UCSD-AML1 (cell line): ENCODE results near the gene CSMD2.

ENCODE experiments used
- DNase-seq: peaks from one replicate; lab custom pipeline; 2025; ENCODE audit not compliant: unreplicated experiment; lab: John Stamatoyannopoulos, UW

Gene CSMD2

GRCh38 chr1:33908324-33908956 is 256.6 kb downstream of the CSMD2 start:
- DNase-seq: peak; percentile 55

- no peak for DNase-seq
Measured at GRCh38 chr1:33906156-33906555, 258.9 kb downstream of the CSMD2 start.

- no peak for DNase-seq
Measured at GRCh38 chr1:33905241-33905640, 259.8 kb downstream of the CSMD2 start.

- DNase-seq: no peak
Measured at GRCh38 chr1:33903210-33903589, 261.8 kb downstream of the CSMD2 start.

GRCh38 chr1:33902486-33903209 is 262.4 kb downstream of the CSMD2 start:
- DNase-seq: peak; percentile 39

- DNase-seq: no peak
Measured at GRCh38 chr1:33899746-33900145, 265.3 kb downstream of the CSMD2 start.

GRCh38 chr1:33898881-33899280 is 266.1 kb downstream of the CSMD2 start:
- DNase-seq: peak; percentile 93

- DNase-seq: no peak
Measured at GRCh38 chr1:33898406-33898805, 266.6 kb downstream of the CSMD2 start.

GRCh38 chr1:33897092-33897725 is 267.8 kb downstream of the CSMD2 start:
- no peak for DNase-seq

GRCh38 chr1:33895976-33896375 is 269.1 kb downstream of the CSMD2 start:
- DNase-seq: no peak

GRCh38 chr1:33895396-33895795 is 269.6 kb downstream of the CSMD2 start:
- no peak for DNase-seq

- DNase-seq: no peak
Measured at GRCh38 chr1:33893147-33893830, 271.7 kb downstream of the CSMD2 start.

- DNase-seq: no peak
Measured at GRCh38 chr1:33886496-33886895, 278.5 kb downstream of the CSMD2 start.

GRCh38 chr1:33880305-33880704 is 284.7 kb downstream of the CSMD2 start:
- no peak for DNase-seq

GRCh38 chr1:33878392-33878791 is 286.6 kb downstream of the CSMD2 start:
- DNase-seq: no peak

GRCh38 chr1:33876970-33877650 is 287.9 kb downstream of the CSMD2 start:
- DNase-seq: no peak

- DNase-seq: no peak
Measured at GRCh38 chr1:33875862-33876261, 289.2 kb downstream of the CSMD2 start.

- no peak for DNase-seq
Measured at GRCh38 chr1:33874636-33875035, 290.4 kb downstream of the CSMD2 start.

- no peak for DNase-seq
Measured at GRCh38 chr1:33872683-33873082, 292.3 kb downstream of the CSMD2 start.

GRCh38 chr1:33872275-33872674 is 292.8 kb downstream of the CSMD2 start:
- DNase-seq: no peak

- no peak for DNase-seq
Measured at GRCh38 chr1:33867684-33868083, 297.3 kb downstream of the CSMD2 start.
